Parathyroid adenoma (tissue), 2 donors: ENCODE results near the gene CADM2.
"Not testable (repeated sequence)": the region's sequence is repeated elsewhere in the genome, so short reads cannot be mapped to it uniquely, and the experiment has no call there.

ENCODE experiments used
- H2AFZ ChIP-seq: fragments of 300-600 bp; sonication (generic); one replicate; pipeline ENCODE4 v1.7.0; 2017; ENCODE audit warnings: antibody characterized with exemption, mild to moderate bottlenecking
- H3K27ac ChIP-seq: fragments of 300-600 bp; sonication (generic); one replicate; pipeline ENCODE4 v1.7.0; 2017
- H3K27me3 ChIP-seq: fragments of 300-600 bp; sonication (generic); one replicate; pipeline ENCODE4 v1.7.0; 2017; ENCODE audit warnings: low read length; ENCODE audit not compliant: control insufficient read depth, insufficient read depth
- H3K36me3 ChIP-seq: fragments of 300-600 bp; sonication (generic); one replicate; pipeline ENCODE4 v1.7.0; 2017; ENCODE audit warnings: low read length; ENCODE audit not compliant: control insufficient read depth, insufficient read depth
- H3K4me1 ChIP-seq: fragments of 300-600 bp; sonication (generic); one replicate; pipeline ENCODE4 v1.7.0; 2017; ENCODE audit warnings: control low read depth
- H3K4me2 ChIP-seq: fragments of 300-600 bp; sonication (generic); one replicate; pipeline ENCODE4 v1.7.0; 2017; ENCODE audit warnings: low read length
- H3K4me3 ChIP-seq: fragments of 300-600 bp; sonication (generic); one replicate; pipeline ENCODE4 v1.7.0; 2017; ENCODE audit warnings: low read depth, low read length
- H3K79me2 ChIP-seq: fragments of 300-600 bp; sonication (generic); one replicate; pipeline ENCODE4 v1.7.0; 2017; ENCODE audit warnings: control low read depth
- H3K9ac ChIP-seq: fragments of 300-600 bp; sonication (generic); one replicate; pipeline ENCODE4 v1.7.0; 2017; ENCODE audit warnings: mild to moderate bottlenecking
- H3K9me3 ChIP-seq: fragments of 300-600 bp; sonication (generic); one replicate; pipeline ENCODE4 v1.7.0; 2017; ENCODE audit warnings: low read length; ENCODE audit not compliant: control insufficient read depth
- TF ChIP-seq, protein P1 (sequence below): fragments of 300-600 bp; sonication (generic); IDR thresholded peaks from one replicate; pipeline ENCODE4 v1.7.0; 2017; ENCODE audit warnings: antibody characterized with exemption, mild to moderate bottlenecking
- donor health status: primary hyperparathyroidism.

The CADM2 gene

GRCh38 chr3:85498177-85498576, 539.4 kb downstream of the CADM2 start:
- H3K27me3 ChIP-seq: no peaks in the 10 kb centered on the region
- no peaks in the 10 kb centered on the region for H3K79me2 ChIP-seq
- no peaks in the 10 kb centered on the region for H3K4me1 ChIP-seq
- no peak overlapping the region for H3K27ac ChIP-seq
- H3K4me3 ChIP-seq: no peak overlapping the region
- no peak overlapping the region for H2AFZ ChIP-seq
- no peak overlapping the region for H3K9ac ChIP-seq
- TF ChIP-seq, protein P1, sequence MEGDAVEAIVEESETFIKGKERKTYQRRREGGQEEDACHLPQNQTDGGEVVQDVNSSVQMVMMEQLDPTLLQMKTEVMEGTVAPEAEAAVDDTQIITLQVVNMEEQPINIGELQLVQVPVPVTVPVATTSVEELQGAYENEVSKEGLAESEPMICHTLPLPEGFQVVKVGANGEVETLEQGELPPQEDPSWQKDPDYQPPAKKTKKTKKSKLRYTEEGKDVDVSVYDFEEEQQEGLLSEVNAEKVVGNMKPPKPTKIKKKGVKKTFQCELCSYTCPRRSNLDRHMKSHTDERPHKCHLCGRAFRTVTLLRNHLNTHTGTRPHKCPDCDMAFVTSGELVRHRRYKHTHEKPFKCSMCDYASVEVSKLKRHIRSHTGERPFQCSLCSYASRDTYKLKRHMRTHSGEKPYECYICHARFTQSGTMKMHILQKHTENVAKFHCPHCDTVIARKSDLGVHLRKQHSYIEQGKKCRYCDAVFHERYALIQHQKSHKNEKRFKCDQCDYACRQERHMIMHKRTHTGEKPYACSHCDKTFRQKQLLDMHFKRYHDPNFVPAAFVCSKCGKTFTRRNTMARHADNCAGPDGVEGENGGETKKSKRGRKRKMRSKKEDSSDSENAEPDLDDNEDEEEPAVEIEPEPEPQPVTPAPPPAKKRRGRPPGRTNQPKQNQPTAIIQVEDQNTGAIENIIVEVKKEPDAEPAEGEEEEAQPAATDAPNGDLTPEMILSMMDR: no peak
- no peaks in the 10 kb centered on the region for H3K9me3 ChIP-seq
- no peaks in the 10 kb centered on the region for H3K36me3 ChIP-seq
- H3K4me2 ChIP-seq: no peak overlapping the region

- Histone ChIP-seq H3K27ac (no peak overlapping the region), H3K9me3 (no peaks in the 10 kb centered on the region), H3K4me2 (no peak overlapping the region), H2AFZ (no peak overlapping the region), H3K9ac (no peak overlapping the region), H3K79me2 (no peaks in the 10 kb centered on the region), H3K4me1 (no peaks in the 10 kb centered on the region), H3K36me3 (no peaks in the 10 kb centered on the region), H3K27me3 (no peaks in the 10 kb centered on the region), H3K4me3 (no peak overlapping the region)
- TF ChIP-seq, protein P1: no peak
Observed at GRCh38 chr3:85502148-85502875, 543.5 kb downstream of the CADM2 start.

- not testable (repeated sequence) for H3K9ac ChIP-seq, H3K4me3 ChIP-seq, H3K36me3 ChIP-seq, H3K4me2 ChIP-seq, H3K4me1 ChIP-seq, H3K9me3 ChIP-seq, H3K27ac ChIP-seq, H2AFZ ChIP-seq, H3K79me2 ChIP-seq, H3K27me3 ChIP-seq
Observed at GRCh38 chr3:85504129-85504784, 545.5 kb downstream of the CADM2 start.

DNA sequence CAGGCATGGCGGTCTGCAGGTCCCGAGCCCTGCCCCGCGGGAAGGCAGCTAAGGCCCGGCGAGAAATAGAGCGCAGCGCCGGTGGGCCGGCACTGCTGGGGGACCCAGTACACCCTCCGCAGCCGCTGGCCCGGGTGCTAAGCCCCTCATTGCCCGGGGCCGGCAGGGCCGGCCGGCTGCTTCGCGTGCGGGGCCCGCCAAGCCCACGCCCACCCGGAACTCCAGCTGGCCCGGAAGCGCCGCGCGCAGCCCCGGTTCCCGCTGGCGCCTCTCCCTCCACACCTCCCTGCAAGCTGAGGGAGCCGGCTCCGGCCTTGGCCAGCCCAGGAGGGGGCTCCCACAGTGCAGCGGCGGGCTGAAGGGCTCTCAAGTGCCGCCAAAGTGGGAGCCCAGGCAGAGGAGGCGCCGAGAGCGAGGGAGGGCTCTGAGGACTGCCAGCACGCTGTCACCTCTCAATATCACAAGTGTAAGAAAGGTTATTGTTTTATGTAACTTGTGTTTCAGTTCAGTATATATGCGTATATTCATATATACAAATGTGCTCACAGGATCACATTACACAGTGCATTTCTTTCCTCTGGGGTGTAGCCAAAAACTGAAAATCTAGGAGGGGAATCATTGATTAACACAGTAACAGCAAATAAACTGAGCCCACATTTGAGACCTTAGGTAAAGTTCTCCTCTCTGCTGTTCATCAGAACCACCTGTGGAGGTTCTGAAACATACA, 546.2 kb downstream of the CADM2 start:
- not testable (repeated sequence) for H3K4me1 ChIP-seq, H3K9ac ChIP-seq, H3K27ac ChIP-seq, H3K4me2 ChIP-seq, H3K27me3 ChIP-seq, H3K4me3 ChIP-seq, H3K36me3 ChIP-seq, H3K9me3 ChIP-seq, H2AFZ ChIP-seq, H3K79me2 ChIP-seq

DNA sequence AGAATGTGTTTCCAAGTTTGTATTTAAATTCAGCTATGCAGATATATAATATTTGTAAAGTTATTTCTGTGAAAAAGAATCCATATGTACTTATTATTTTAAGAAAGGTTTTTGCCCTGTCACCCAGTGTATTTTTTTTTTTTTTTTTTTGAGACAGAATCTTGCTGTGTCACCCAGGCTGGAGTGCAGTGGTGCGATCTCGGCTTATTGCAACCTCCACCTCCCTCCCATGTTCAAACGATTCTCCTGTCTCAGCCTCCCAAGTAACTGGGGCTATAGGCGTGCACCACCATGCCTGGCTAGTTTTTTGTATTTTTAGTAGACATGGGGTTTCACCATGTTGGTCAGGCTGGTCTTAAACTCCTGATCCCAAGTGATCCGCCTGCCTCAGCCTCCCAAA, 548.3 kb downstream of the CADM2 start:
- not testable (repeated sequence) for H3K4me2 ChIP-seq, H3K36me3 ChIP-seq, H3K4me3 ChIP-seq

GRCh38 chr3:85508659-85509058, 549.9 kb downstream of the CADM2 start:
- Histone ChIP-seq H3K4me3 (no peak overlapping the region), H3K27me3 (no peaks in the 10 kb centered on the region), H3K79me2 (no peaks in the 10 kb centered on the region), H2AFZ (no peak overlapping the region), H3K36me3 (no peaks in the 10 kb centered on the region), H3K27ac (no peak overlapping the region), H3K4me1 (no peaks in the 10 kb centered on the region), H3K4me2 (no peak overlapping the region), H3K9me3 (no peaks in the 10 kb centered on the region), H3K9ac (no peak overlapping the region)
- TF ChIP-seq, protein P1: no peak

More for the DNA sequence above, 548.3 kb downstream of the CADM2 start:
- not testable (repeated sequence) for H3K79me2 ChIP-seq, H2AFZ ChIP-seq, H3K27me3 ChIP-seq, H3K9me3 ChIP-seq, H3K4me1 ChIP-seq, H3K27ac ChIP-seq, H3K9ac ChIP-seq
